SK-N-SH treated with all-trans-retinoic acid at 6 μM for 48 hours (cell line): Measurements from ENCODE around the gene SDK1.

Experiments
- ATAC-seq: fragments of 200-7000 bp; cut with Tn5 transposase; 3 replicates; pipeline ENCODE4 v1.9.1; 2020; ENCODE audit warnings: mild to moderate bottlenecking, moderate library complexity
- ARNTL ChIP-seq: fragments of 450-650 bp; formaldehyde crosslinking; IDR thresholded peaks from 2 replicates; pipeline ENCODE4 v1.5.0; 2020; ENCODE audit warnings: low read depth, mild to moderate bottlenecking, moderate library complexity, borderline replicate concordance
- BACH2 ChIP-seq: fragments of 250-450 bp; sonication (Bioruptor Pico); IDR thresholded peaks from 2 replicates; pipeline ENCODE4 v1.9.0; 2021; ENCODE audit warnings: mild to moderate bottlenecking, borderline replicate concordance
- ESRRG ChIP-seq: fragments of 250-450 bp; sonication (Bioruptor Pico); IDR thresholded peaks from 2 replicates; pipeline ENCODE4 v1.6.1; 2021; ENCODE audit warnings: mild to moderate bottlenecking
- ISL1 ChIP-seq: fragments of 250-450 bp; sonication (Bioruptor Pico); IDR thresholded peaks from 2 replicates; pipeline ENCODE4 v2.1.2; 2022; ENCODE audit warnings: mild to moderate bottlenecking, moderate library complexity
- OSR1 ChIP-seq: fragments of 250-450 bp; sonication (Bioruptor Pico); IDR thresholded peaks from 2 replicates; pipeline ENCODE4 v1.8.0; 2022; ENCODE audit warnings: moderate library complexity, mild to moderate bottlenecking, inconsistent platforms
- PPARA ChIP-seq: fragments of 250-450 bp; sonication (Bioruptor Pico); IDR thresholded peaks from 2 replicates; pipeline ENCODE4 v1.5.0; 2020; ENCODE audit warnings: mild to moderate bottlenecking, borderline replicate concordance
- TCF4 ChIP-seq: fragments of 250-450 bp; sonication (Bioruptor Pico); IDR thresholded peaks from 2 replicates; pipeline ENCODE4 v1.8.0; 2021; ENCODE audit warnings: mild to moderate bottlenecking, moderate library complexity, borderline replicate concordance
- TOX ChIP-seq: fragments of 250-450 bp; sonication (Bioruptor Pico); IDR thresholded peaks from 2 replicates; pipeline ENCODE4 v1.8.0; 2021; ENCODE audit warnings: mild to moderate bottlenecking, moderate library complexity, borderline replicate concordance
- ZC3H10 ChIP-seq: fragments of 250-450 bp; sonication (Bioruptor Pico); IDR thresholded peaks from 2 replicates; pipeline ENCODE4 v1.5.1; 2021; ENCODE audit warnings: mild to moderate bottlenecking, moderate library complexity
- ZFP30 ChIP-seq: fragments of 450-650 bp; formaldehyde crosslinking; IDR thresholded peaks from 2 replicates; pipeline ENCODE4 v1.5.0; 2022; ENCODE audit warnings: mild to moderate bottlenecking, moderate library complexity
- ZNF565 ChIP-seq: fragments of 450-650 bp; formaldehyde crosslinking; conservative IDR thresholded peaks from 2 replicates; pipeline ENCODE4 v1.5.0; 2020; ENCODE audit warnings: low read depth, mild to moderate bottlenecking, moderate library complexity
- ZNF70 ChIP-seq: fragments of 450-650 bp; formaldehyde crosslinking; IDR thresholded peaks from 2 replicates; pipeline ENCODE4 v1.5.0; 2020; ENCODE audit warnings: mild to moderate bottlenecking, moderate library complexity
- ZNF8 ChIP-seq: fragments of 450-650 bp; formaldehyde crosslinking; IDR thresholded peaks from 2 replicates; pipeline ENCODE4 v1.5.0; 2020; ENCODE audit warnings: mild to moderate bottlenecking, moderate library complexity
- TF ChIP-seq, protein P1 (sequence below): fragments of 250-450 bp; sonication (Bioruptor Pico); IDR thresholded peaks from 2 replicates; pipeline ENCODE4 v1.5.1; 2020; ENCODE audit warnings: low read depth, mild to moderate bottlenecking, moderate library complexity
- TF ChIP-seq, protein P2 (sequence below): fragments of 250-450 bp; sonication (Bioruptor Pico); IDR thresholded peaks from 2 replicates; pipeline ENCODE4 v1.8.0; 2020; ENCODE audit warnings: mild to moderate bottlenecking, moderate library complexity, borderline replicate concordance
- TF ChIP-seq, protein P3 (sequence below): fragments of 250-450 bp; sonication (Bioruptor Pico); IDR thresholded peaks from 2 replicates; pipeline ENCODE4 v1.5.0; 2020; ENCODE audit warnings: mild to moderate bottlenecking, moderate library complexity
- TF ChIP-seq, protein P4 (sequence below): fragments of 250-450 bp; sonication (Bioruptor Pico); IDR thresholded peaks from 2 replicates; pipeline ENCODE4 v1.8.0; 2021; ENCODE audit warnings: low read depth, mild to moderate bottlenecking, moderate library complexity, borderline replicate concordance

The SDK1 gene

DNA sequence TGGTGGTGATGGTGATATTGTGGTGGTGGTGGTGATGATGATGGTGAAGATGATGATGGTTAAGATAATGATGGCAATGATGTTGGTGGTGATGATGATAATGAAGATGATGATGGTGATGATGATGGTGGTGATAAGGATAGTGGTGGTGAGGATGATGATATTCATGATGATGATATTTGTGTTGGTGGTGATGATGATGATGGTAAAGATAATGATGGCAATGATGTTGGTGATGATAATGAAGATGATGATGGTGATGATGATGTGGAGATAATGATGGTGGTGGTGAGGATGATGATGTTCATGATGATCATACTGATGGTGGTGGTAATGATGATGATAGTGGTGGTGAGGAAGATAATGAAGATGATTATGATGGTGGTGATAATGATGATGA lies 30.7 kb upstream of the SDK1 start (continued):
- TF ChIP-seq, protein P1, sequence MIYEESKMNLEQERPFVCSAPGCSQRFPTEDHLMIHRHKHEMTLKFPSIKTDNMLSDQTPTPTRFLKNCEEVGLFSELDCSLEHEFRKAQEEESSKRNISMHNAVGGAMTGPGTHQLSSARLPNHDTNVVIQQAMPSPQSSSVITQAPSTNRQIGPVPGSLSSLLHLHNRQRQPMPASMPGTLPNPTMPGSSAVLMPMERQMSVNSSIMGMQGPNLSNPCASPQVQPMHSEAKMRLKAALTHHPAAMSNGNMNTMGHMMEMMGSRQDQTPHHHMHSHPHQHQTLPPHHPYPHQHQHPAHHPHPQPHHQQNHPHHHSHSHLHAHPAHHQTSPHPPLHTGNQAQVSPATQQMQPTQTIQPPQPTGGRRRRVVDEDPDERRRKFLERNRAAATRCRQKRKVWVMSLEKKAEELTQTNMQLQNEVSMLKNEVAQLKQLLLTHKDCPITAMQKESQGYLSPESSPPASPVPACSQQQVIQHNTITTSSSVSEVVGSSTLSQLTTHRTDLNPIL (CRISPR knock-in tag), result no peak
- no peak for TF ChIP-seq ZC3H10 (CRISPR knock-in tag)
- TF ChIP-seq PPARA (CRISPR knock-in tag), result no peak
- no peak for TF ChIP-seq BACH2 (CRISPR knock-in tag)
- no peak for TF ChIP-seq ARNTL (CRISPR knock-in tag)
- no peak for TF ChIP-seq OSR1 (CRISPR knock-in tag)
- TF ChIP-seq, protein P2, sequence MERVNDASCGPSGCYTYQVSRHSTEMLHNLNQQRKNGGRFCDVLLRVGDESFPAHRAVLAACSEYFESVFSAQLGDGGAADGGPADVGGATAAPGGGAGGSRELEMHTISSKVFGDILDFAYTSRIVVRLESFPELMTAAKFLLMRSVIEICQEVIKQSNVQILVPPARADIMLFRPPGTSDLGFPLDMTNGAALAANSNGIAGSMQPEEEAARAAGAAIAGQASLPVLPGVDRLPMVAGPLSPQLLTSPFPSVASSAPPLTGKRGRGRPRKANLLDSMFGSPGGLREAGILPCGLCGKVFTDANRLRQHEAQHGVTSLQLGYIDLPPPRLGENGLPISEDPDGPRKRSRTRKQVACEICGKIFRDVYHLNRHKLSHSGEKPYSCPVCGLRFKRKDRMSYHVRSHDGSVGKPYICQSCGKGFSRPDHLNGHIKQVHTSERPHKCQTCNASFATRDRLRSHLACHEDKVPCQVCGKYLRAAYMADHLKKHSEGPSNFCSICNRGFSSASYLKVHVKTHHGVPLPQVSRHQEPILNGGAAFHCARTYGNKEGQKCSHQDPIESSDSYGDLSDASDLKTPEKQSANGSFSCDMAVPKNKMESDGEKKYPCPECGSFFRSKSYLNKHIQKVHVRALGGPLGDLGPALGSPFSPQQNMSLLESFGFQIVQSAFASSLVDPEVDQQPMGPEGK, result no peak
- TF ChIP-seq ZNF70, result no peak

DNA sequence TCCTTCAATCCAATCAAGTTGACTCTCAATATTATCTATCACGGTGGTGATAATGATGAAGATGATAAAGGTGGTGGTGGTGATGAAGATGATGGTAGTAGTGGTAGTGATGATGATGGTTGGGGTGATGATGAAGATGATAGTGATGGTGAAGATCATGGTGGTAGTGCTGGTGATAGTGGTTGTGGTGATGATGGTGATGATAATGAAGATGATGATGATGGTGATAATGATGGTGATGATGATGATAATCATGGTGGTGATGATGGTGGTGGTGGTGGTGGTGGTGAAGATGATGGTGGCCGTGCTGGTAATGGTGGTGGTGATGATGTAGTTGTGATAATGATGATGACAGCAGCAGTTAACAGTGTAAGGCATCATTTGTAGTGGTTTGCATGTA lies 29.8 kb upstream of the SDK1 start:
- ATAC-seq, result no peak
- TF ChIP-seq, protein P3, sequence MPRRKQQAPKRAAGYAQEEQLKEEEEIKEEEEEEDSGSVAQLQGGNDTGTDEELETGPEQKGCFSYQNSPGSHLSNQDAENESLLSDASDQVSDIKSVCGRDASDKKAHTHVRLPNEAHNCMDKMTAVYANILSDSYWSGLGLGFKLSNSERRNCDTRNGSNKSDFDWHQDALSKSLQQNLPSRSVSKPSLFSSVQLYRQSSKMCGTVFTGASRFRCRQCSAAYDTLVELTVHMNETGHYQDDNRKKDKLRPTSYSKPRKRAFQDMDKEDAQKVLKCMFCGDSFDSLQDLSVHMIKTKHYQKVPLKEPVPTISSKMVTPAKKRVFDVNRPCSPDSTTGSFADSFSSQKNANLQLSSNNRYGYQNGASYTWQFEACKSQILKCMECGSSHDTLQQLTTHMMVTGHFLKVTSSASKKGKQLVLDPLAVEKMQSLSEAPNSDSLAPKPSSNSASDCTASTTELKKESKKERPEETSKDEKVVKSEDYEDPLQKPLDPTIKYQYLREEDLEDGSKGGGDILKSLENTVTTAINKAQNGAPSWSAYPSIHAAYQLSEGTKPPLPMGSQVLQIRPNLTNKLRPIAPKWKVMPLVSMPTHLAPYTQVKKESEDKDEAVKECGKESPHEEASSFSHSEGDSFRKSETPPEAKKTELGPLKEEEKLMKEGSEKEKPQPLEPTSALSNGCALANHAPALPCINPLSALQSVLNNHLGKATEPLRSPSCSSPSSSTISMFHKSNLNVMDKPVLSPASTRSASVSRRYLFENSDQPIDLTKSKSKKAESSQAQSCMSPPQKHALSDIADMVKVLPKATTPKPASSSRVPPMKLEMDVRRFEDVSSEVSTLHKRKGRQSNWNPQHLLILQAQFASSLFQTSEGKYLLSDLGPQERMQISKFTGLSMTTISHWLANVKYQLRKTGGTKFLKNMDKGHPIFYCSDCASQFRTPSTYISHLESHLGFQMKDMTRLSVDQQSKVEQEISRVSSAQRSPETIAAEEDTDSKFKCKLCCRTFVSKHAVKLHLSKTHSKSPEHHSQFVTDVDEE (CRISPR knock-in tag), result no peak
- TF ChIP-seq, protein P2, result no peak
- TF ChIP-seq, protein P4, sequence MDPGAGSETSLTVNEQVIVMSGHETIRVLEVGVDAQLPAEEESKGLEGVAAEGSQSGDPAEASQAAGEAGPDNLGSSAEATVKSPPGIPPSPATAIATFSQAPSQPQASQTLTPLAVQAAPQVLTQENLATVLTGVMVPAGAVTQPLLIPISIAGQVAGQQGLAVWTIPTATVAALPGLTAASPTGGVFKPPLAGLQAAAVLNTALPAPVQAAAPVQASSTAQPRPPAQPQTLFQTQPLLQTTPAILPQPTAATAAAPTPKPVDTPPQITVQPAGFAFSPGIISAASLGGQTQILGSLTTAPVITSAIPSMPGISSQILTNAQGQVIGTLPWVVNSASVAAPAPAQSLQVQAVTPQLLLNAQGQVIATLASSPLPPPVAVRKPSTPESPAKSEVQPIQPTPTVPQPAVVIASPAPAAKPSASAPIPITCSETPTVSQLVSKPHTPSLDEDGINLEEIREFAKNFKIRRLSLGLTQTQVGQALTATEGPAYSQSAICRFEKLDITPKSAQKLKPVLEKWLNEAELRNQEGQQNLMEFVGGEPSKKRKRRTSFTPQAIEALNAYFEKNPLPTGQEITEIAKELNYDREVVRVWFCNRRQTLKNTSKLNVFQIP (CRISPR knock-in tag), result no peak
- no peak for TF ChIP-seq ZFP30
- no peak for TF ChIP-seq ARNTL (CRISPR knock-in tag)
- TF ChIP-seq ZNF8 (CRISPR knock-in tag), result no peak
- TF ChIP-seq ISL1, result no peak
- TF ChIP-seq ZC3H10 (CRISPR knock-in tag), result no peak
- TF ChIP-seq ZNF565 (CRISPR knock-in tag), result no peak
- TF ChIP-seq OSR1 (CRISPR knock-in tag), result no peak
- no peak for TF ChIP-seq ZNF70
- no peak for TF ChIP-seq TCF4 (CRISPR knock-in tag)
- no peak for TF ChIP-seq TOX (CRISPR knock-in tag)
- TF ChIP-seq ESRRG, result no peak
- TF ChIP-seq BACH2 (CRISPR knock-in tag), result no peak
- TF ChIP-seq, all 23 proteins: peak for 0

DNA sequence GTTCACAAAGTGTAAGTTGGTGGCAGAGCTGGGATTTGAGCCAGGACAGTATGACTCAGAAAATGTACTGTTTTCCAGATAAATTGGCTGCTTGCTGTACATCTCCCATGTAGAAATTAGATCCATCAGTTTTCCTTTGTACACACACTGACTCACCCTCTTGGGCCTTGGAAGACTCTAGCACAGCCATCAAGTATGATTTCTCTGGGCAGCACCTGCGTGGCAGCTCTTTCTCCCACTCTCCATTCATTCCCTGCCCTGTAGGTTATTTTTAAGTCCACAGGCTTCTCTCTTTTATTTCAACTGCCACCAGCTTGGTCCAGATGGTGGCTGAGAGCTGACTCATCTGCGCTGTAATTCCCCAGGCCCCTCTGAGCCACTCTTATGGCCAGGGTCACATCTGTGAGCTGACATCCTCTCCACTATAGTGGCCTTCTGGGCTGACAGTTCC lies 28.3 kb upstream of the SDK1 start:
- no peak for ATAC-seq

More for the DNA sequence above, 28.3 kb upstream of the SDK1 start:
- TF ChIP-seq ZC3H10 (CRISPR knock-in tag) (no peak), ARNTL (CRISPR knock-in tag) (no peak), ZNF70 (no peak), ISL1 (peak; percentile 50), TOX (CRISPR knock-in tag) (no peak), TCF4 (CRISPR knock-in tag) (peak; percentile 43; the same call in 1 of the 2 replicates), ZNF8 (CRISPR knock-in tag) (no peak)
- TF ChIP-seq, protein P1 (CRISPR knock-in tag), result no peak
